Measurements from ENCODE around the gene DGKD.

DNA sequence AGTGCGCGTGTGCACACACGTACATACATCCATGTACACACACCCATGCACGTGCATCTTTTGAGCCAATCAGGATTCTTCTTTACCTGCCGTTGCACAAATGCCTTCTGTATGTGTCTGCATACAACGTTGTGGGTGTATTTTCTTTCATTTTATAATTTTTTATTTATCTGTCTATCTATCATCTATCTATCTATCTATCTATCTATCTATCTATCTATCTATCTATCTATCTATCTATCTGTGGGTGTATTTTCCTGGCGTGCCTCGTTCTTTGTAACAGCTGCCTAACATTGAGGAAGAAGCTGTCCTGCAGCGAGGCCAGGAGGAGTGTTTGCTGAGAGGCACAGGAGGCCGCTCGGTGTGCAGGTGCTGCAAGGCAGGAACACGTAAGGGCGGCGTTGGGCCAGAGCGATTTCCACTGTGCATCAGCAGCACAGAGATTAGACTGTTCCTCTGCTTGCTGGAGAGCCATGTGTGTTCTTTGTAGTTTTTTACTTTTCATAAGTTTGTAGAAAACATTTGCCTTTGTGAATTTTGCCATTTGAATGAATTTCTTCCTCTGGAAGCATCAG lies 84.4 kb downstream of the DGKD start:
- no peak for TF ChIP-seq CTCF (conservative IDR thresholded peaks at IDR 0.05; ENCODE audit: low read length)
- no peak for TF ChIP-seq EZH2phosphoT487 (IDR thresholded peaks at IDR 0.05; ENCODE audit: borderline replicate concordance)

Measured in Loucy (cell line).